GM19463 (cell line): ENCODE data around the gene SCN5A.
"Not testable (repeated sequence)": the region's sequence is repeated elsewhere in the genome, so short reads cannot be mapped to it uniquely, and the experiment has no call there.

ENCODE experiments used
- ATAC-seq: cut with Tn5 transposase; IDR thresholded peaks from one replicate; pipeline ENCODE4 v1.9.1; 2021; ENCODE audit warnings: mild to moderate bottlenecking, moderate library complexity; ENCODE audit not compliant: unreplicated experiment

SCN5A gene

DNA sequence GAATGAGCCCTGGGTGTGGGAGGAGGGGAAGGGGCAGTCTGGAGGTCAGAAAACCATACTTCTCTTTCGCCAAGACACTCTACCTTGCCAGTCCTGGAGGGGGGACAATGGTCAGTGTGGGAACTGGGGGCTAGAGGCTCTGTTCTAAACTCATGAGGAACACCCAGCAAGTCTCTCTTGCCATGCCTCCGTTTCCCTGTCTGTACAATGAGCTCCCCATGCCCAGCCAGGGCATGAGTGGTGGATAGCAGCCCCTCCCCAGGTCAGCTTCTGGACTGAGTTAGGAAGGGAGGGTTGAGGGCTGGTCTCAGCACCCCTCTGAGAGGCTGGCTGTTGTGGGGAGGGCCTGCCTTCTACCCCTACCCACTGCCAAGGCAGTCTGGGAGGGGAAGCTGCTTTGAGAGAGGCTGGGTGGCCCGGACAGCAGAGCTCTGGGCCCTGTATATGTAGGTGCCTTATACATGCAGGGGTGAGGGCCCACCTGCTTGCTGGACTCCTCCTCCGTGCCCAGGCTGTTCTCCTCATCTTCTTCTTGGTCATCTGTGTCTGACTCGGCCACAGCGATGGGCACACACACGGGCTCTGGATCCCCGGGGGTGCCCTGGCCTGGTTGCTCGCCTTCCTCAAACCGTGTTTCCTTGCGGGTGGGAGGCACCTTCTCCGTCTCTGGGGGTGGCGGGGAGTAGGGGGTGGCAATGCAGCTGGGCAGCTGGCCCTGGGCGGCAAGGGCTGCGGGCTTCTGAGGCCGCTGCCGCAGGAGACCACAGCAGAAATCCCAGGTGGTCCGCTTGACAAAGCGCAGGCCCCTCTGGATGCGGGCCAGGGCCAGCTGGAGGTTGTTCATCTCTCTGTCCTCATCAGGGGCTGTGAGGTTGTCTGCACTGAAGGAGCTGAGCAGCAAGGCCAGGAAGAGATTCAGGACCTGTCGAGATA is 68.8 kb downstream of the SCN5A start:
- no peak for ATAC-seq

DNA sequence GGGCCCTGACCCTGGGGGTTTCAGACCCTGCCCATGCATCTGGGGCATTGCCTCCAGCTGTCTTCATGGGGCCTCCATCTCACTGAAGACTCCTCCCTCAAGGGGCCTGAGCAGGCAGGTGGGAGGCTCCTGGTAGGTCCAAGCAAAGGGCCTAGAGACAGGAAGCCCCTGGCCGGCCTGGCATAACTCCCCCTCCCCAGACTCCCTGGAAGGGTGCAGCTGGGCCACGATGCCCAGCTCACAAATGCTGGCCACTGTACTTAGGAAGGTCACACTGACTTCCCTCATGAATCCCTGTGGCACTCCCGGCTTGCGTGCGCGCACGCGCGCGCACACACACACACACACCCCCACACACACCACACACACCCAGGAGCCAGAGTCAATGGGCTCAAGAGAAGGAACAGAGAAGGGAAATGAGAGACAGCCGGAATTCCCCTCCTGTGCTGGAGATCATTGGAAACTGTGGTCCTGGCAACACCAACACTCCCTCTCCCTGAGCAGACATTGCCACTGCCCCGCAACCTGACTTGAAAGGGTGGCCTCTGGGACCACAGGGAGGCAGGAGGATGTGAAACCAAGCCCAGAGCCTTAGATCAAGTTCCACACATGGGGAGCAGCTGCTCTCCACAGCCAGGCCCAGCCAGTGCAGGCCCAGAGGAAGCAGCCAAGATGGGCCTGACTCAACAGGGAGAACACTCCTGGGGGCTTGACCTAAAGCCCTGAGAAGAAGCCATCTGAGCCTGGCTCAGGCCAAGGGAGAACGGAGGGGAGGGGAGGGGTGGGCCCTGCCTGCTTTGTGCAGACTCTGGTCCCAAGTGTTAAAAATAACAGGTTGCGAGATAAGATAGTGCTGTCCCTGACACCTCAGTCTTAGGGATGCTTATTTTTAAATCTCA is 69.7 kb downstream of the SCN5A start:
- peak; percentile 91 for ATAC-seq

DNA sequence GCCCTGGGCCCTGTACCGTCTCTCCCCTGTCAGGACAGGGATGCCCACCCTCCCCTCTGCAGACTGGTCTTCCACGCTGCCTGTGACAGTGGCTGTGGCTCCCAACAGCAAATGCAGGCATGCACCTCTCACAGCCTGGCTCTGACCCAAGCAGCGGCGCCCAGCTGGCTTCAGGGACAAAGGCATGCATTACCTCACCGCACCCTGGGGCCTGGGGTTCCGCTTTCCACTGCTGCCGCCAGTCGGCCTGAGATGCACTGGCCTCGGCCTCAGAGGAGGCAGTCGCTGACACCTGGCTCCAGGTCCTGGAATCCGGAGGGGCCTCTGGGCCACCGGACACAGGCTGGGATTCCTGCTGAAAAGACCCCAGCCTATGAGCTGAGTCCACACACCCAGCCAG is 70.3 kb downstream of the SCN5A start:
- no peak for ATAC-seq

DNA sequence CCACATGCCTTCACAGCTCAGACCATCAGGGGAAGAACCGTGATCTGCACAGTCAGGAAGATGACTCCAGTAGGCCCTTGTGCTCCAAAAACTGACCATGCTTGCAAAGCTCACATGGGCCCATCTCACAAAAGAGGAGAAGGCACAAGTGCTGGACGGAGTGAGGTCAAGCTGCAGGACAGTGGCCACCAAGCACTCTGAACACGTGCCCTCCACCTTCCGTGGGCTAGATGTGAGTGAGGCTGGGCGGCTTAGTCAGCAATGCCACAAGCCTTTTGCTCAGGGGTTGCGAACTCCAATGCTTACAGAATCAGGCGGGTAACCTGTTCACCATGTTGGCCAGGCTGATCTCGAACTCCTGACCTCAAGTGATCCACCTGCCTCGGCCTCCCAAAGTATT is 70.9 kb downstream of the SCN5A start:
- no peak for ATAC-seq

DNA sequence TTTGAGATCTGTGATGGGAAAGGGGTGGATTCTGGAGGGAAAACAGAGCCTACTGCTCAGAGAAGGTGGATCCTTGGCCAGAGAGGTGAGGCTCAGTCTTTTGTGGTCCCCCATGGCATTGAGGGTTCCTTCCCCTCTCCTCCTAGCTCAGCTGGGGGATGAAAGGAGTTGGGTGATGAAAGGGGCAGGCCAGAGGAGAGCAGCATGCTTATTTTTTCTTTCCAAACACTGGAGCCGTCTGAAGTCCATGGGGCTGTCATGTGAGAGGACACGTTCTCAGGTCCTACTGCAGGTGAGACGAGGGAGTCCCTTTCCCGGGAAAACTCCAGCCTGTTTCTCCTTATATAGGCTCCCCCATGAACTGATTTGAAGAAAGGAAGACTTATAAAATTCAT is 71.4 kb downstream of the SCN5A start:
- no peak for ATAC-seq

DNA sequence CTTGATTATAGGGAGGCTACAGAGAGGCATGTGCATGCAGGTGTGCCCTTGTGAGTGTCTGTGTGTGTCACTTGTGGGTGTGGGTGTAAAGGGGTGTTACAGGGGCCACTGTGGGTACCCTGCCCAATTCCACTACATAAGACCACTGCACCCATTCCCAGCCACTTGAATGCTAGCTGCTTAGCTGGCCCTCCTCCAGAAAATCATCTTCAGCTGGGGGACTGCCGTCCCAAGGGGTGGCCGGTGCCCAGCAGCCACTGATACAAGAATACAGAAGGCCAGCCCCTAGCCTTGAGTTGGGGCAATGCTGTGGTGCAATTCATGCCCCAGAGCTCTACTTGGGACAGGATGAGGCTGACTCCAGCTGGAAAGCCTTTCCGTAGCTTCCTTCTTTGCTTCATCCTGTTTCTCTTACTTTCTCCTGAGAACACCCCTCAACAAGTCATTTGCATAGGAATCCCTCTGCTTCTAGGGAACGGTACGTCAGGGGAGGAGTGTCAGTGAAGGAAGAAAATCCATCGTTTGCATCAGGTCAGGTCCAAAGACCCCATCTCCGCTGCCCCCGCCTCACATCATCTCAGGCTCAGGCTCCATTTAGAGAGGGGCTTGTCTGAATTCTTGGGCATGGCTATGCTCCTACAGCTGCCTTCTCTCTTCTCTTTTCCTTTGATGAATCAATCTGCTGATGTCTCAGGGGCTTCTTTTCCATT is 72.0 kb downstream of the SCN5A start:
- ATAC-seq = no peak

DNA sequence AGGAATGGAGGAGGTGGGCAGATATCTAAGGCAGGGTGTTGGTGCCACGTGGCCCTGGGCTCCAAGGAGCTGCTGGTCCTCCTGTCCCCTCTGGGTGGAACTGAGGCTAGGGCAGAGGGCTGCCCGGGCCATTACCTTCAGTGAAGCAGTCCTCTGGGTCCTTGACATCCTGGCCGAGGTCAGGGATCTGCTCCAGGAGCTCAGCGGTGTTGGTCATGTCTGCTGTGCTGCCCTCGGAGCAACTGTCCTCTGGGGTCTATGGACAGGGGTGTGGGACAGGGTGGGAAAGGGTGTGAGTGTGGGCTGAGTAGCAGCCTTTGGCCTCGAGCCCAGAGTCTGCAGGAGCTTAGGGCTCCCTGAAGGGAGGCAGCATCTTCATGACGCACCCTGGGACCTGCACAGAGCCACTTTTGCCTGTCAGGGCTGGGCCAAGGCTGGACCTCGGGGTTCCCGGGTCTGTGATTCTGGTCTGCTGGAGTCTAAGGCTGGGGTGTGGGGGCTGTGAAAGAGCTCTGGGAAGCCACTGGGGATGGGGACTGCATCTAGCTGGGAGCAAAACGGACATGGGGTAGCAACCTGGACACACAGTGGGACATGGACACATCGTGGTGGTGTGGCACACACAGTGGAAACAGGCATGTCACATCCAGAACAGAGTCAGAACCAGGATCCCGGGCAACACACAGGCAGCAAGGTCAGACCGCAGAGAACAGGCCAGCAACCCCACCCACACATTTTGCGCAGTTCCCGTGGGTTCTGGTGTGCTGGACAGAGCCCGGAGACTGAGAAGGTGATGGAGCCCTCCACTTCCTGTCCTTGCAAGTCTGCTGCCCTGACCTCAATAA is 72.7 kb downstream of the SCN5A start:
- no peak for ATAC-seq

DNA sequence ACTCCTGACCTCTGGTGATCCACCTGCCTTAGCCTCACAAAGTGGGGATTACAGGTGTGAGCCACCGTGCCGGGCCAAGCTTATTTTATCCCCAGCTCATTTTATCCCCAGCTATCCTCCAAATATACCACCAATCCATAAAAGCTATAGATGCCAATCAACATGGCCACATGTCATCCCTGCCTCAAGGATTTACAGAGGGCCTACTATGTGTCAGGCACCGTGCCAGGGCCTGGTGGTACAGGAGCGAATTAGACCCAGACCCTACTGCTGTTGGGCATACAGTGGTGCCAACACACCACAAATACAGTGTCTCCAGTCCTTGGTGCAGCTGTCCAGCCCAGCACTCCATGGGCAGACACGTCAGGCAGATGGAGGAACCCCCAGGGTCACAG is 73.4 kb downstream of the SCN5A start:
- no peak for ATAC-seq

DNA sequence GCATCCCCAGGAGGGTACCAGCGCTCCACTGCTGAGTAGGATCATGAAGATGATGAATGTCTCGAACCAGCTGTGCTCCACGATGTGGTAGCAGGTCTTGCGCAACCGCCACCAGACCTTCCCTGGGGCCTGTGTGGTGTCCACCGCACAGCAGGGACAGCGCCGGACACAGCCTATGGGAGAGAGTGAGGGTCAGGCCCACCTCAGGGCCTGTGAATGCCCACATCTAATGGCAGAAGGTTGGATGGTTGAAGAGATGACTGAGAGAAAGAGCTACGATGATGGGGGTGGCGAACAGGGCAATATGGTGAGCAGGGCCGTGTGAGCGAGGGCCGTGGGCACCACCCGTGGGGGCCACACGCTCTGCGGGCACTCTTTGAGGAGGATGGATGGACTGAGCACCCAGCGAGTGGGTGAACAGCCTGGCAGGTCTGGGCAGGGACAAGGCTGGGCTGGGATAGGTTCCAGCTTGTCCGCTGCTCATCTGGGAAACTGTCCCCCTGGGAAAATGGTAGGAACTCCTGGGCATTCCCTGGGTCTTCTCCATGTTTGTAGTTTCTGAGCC is 74.1 kb downstream of the SCN5A start:
- ATAC-seq = no peak

DNA sequence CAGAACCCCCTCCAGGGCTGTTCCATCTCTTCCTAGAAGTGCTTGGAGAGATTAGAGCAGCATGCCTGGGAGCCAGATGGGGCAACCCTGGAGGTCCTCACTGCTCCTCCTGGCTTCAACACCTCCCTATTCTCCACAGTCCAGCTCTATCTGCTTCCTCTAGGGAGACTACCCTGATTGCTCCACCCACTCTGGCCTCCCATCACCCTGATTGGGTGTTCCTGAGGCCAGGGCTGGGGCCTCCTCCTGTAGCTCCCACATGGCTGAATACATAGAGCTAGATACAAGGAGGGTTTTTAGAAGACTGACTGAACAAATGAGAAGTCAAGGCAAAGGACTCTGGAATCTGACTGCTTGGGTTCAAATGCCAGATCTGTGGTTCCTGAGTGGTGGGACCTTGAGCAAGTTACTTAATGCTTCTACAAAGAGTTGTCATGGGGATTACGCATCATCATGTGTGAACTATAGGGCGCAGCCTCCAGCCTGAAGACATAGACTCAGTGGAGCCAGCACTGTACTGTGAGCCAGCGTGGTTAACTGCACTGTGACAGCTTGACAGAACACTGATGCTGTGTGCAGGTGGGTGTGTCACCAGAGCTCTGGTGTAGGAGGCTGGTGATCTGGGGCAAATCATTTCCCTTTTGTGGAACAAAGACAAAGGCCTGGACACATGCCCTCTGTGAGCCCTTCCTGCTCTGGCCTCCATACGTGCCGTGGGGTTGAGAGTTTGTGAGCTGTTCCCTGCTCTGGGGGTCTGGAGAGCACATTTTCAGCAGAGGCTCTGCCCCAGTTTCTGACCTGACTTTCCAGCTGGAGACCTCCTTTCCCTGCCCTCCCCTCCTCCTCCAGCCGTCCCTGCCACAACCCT is 74.8 kb downstream of the SCN5A start:
- ATAC-seq = no peak

DNA sequence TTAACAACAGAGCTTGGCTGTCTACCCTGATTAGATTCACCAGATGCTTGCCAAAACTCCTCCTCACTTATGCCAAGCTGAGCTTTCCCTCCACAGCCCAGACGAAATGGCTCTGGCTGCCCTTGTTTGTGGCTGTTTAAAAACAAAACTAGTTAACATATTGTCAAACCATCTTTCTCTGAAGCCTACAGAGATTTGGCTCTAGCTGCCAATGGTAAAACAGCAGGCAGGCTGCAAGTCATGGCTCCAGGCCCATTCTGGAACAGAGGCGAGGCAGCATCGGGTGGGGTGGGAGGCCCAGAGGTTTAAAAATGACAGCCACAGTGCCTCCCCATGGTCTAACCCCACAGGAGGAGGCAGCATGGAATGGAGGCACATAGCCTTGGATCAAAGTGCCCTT is 75.9 kb downstream of the SCN5A start:
- ATAC-seq = no peak

DNA sequence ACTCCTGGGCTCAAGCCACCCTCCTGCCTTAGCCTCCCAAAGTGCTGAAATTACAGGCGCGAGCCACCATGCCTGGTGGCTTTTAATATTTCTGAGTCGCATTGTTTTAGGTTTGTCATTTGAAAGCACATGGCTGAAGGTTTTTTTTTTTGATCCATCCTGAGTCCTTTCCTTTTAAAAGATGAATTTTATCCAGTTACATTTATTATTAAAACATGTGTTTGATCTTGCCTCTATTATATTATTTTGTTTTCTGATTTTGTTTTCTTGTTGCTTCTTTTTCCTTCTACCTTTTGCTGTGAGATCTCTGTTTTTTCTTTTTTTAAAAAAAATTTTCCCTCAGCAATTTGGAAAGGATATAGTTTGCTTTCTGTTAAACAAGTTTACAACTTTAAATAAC is 76.4 kb downstream of the SCN5A start:
- no peak for ATAC-seq

DNA sequence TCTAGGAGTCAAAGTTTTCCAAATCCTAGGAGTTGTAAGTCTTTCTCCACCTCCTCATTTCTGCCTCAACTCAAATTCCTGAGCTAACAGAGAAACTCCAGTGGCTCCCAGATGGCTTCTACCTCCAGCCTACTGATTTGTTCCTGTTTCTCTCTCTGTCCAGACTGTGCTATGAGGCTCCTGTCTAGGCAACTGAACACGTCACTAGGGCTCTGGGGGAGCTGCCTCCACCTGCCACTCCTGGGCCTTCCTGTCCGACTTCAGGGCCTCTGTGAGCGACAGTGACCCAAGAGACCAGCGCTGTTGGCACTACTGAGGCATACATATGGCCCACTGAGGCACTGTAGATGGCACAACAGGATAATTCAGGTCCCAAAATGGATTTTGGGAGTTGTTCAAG is 82.0 kb downstream of the SCN5A start:
- no peak for ATAC-seq

DNA sequence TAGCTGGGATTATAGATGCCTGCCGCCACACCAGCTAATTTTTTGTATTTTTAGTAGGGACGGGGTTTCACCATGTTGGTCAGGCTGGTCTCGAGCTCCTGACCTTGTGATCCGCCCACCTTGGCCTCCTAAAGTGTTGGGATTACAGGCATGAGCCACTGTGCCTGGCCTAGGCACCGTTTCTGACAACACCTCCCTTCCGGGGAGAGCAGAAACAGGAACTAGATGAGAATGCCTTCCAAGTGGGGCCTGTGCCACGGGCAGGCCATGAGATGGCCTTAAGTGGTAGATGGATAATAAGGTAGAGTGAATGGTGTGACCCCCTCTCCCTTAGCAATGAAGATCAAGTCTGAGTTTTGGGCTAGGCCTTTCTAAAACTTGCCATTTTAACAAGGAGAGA is 82.7 kb downstream of the SCN5A start:
- not testable (repeated sequence) for ATAC-seq

DNA sequence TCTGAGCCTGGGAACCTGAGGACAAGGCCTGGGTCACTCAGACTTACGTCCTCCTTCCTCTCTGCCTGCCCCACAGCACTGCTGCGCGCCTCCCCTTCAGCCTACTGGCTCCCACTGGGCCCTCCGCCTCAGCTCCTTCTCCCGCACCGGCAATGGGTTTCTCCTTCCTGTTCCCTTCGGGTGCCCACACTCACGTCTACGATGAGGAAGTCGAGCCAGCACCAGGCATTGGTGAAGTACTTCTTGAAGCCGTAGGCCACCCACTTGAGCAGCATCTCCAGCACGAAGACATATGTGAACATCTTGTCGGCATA is 83.3 kb downstream of the SCN5A start:
- no peak for ATAC-seq

DNA sequence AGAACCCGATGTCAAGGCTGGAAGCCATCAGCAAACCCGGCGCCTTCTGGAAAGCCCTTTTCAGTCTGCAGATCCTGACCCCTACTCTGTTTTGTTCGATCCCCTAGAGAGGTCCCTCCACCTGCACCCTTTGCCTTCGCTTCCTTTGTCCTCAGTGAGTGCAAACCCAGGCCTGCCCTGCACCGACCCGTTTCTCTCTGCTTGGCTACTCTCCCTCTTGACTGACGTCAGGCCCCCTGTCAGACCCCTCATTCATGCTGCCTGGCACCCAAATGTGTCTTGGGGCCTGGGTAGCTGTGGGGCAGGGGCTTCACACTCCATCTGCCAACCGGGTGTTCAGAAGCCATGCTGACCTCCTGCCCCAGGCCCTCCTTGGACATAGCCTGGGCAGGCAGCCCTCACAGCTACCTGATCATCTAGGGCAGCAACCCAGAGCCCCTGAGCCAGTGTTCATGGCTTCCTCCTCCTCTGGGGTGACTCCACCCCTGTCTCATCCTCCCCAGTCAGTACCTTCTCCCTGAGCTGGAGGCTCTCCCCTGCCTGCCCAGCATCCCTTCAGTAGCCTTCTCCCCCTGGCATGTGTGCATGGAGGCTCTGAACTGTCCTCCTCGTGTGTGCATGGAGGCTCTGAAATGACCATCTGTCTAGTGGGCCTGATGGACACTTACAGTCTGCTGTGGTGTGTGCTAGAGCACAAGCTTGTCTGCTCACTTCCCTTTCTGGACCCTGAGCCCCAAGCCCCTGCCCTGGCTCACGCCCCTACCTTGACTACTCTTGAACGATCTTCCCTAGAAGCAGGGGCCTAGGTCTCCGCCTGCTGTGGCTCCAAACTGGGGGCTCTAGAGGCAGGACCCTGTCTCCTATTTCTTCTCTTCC is 83.9 kb downstream of the SCN5A start:
- ATAC-seq = no peak

DNA sequence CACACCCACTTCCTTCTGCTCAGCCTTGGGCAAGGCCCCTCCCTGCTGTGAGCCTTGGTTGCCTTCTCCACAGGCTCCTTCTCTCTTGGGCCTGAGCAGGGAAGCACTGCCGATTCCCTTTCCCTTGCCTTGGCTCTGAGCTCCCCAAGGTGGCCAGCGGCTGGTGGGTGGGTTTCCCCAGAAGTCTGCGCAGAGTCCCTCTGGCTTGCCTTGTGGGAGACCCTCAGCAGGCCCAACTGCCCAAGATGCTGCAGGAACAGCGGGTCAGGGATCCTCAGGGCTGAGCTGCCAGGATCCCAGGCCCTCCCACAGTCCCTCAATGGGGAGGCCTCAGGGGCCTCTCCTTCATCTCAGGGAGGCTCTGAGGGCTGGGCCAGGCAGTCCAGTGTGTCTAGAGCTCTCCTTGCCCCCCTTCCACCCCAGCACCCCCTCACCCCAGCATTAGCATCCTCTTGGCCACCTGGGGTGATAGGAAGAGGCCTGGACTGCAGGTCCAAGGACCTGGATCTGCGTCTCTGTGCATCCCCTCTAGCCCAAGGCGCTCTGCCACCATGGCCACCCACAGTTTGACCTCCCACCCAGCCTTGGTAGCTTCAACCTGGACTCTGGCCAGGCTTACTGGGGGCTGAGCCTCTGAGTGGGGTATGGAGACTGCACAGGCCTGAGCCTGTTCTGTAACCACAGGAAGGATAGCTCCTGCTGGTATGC is 84.7 kb downstream of the SCN5A start:
- no peak for ATAC-seq

DNA sequence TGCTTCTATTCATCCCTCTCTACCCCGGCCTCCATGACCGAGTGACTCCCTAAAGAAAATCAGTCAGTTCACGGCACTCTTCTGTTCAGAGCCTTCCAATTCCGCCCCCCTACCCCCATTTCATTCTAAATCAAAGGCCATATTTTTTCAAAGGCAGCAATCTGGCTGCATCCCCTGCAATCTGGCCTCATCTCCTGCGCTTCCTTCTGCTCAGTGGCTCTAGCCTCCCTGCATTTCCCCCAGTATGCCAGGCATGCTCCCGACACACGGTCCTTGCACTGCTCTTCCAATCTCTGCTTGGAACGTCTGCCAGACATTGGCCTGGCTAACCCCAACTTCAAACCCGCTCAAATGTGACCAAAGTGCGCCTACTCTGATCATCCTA is 85.6 kb downstream of the SCN5A start:
- no peak for ATAC-seq
